HEK293T (cell line): Measurements from ENCODE around the gene CCDC7.
"Not testable (repeated sequence)": the region's sequence is repeated elsewhere in the genome, so short reads cannot be mapped to it uniquely, and the experiment has no call there.

Source experiments
- CTCF ChIA-PET: fragments of 350-600 bp; formaldehyde crosslinking; extraction: SDS; loops from one replicate; lab custom pipeline; 2021; ENCODE audit warnings: antibody characterized with exemption, inconsistent platforms; lab: Yijun Ruan, JAX
- POLR2A ChIA-PET: fragments of 350-600 bp; formaldehyde crosslinking; extraction: SDS; loops from one replicate; lab custom pipeline; 2020; ENCODE audit warnings: antibody characterized with exemption, inconsistent platforms; lab: Yijun Ruan, JAX
- DNase-seq: peaks from one replicate; pipeline ENCODE4 v3.0.0; 2012; ENCODE audit warnings: mixed read lengths; ENCODE audit errors: extremely low spot score
- ARNT ChIP-seq: fragments of 450-650 bp; IDR thresholded peaks from 2 replicates; pipeline ENCODE4 v1.6.1; 2017; ENCODE audit warnings: mild to moderate bottlenecking
- BHLHE40 ChIP-seq: fragments of 450-650 bp; IDR thresholded peaks from 2 replicates; pipeline ENCODE4 v1.6.1; 2016; ENCODE audit warnings: mild to moderate bottlenecking, moderate library complexity, borderline replicate concordance
- CTBP1 ChIP-seq: fragments of 450-650 bp; IDR thresholded peaks from 2 replicates; pipeline ENCODE4 v1.6.1; 2016; ENCODE audit warnings: borderline replicate concordance
- ELF4 ChIP-seq: fragments of 450-650 bp; IDR thresholded peaks from 2 replicates; pipeline ENCODE4 v1.6.1; 2017; ENCODE audit warnings: antibody characterized with exemption
- FOXA1 ChIP-seq: fragments of 450-650 bp; IDR thresholded peaks from 2 replicates; pipeline ENCODE4 v1.6.1; 2016; ENCODE audit warnings: mild to moderate bottlenecking
- FOXK2 ChIP-seq: fragments of 450-650 bp; IDR thresholded peaks from 2 replicates; pipeline ENCODE4 v1.6.1; 2016; ENCODE audit warnings: mild to moderate bottlenecking
- FOXM1 ChIP-seq: fragments of 450-650 bp; IDR thresholded peaks from 2 replicates; pipeline ENCODE4 v1.6.1; 2017; ENCODE audit warnings: mild to moderate bottlenecking, borderline replicate concordance
- HDGF ChIP-seq: fragments of 450-650 bp; IDR thresholded peaks from 2 replicates; pipeline ENCODE4 v1.6.1; 2017; ENCODE audit warnings: antibody characterized with exemption, borderline replicate concordance
- L3MBTL2 ChIP-seq: fragments of 450-650 bp; conservative IDR thresholded peaks from 2 replicates; pipeline ENCODE4 v1.6.1; 2016; ENCODE audit warnings: mild to moderate bottlenecking
- LEF1 ChIP-seq: fragments of 450-650 bp; IDR thresholded peaks from 2 replicates; pipeline ENCODE4 v1.6.1; 2017; ENCODE audit warnings: mild to moderate bottlenecking, borderline replicate concordance
- NFRKB ChIP-seq: fragments of 450-650 bp; IDR thresholded peaks from 2 replicates; pipeline ENCODE4 v1.6.1; 2016; ENCODE audit warnings: mild to moderate bottlenecking, moderate library complexity
- PKNOX1 ChIP-seq: fragments of 450-650 bp; IDR thresholded peaks from 2 replicates; pipeline ENCODE4 v1.6.1; 2016
- SP1 ChIP-seq: fragments of 450-650 bp; IDR thresholded peaks from 2 replicates; pipeline ENCODE4 v1.6.1; 2017
- SUZ12 ChIP-seq: fragments of 450-650 bp; IDR thresholded peaks from 2 replicates; pipeline ENCODE4 v1.6.1; 2016; ENCODE audit warnings: mild to moderate bottlenecking
- TARDBP ChIP-seq: fragments of 450-650 bp; IDR thresholded peaks from 2 replicates; pipeline ENCODE4 v1.6.1; 2016
- ZNF384 ChIP-seq: fragments of 450-650 bp; IDR thresholded peaks from 2 replicates; pipeline ENCODE4 v1.6.1; 2016

The CCDC7 gene

GRCh38 chr10:32622409-32622808 is 176.5 kb downstream of the CCDC7 start:
- ChIA-PET POLR2A (no interaction called here), CTCF (no interaction called here)
- no peak for TF ChIP-seq TARDBP
- no peak for TF ChIP-seq SP1
- no peak for TF ChIP-seq ZNF384
- TF ChIP-seq L3MBTL2 = no peak
- TF ChIP-seq BHLHE40 = no peak
- no peak for TF ChIP-seq ARNT
- TF ChIP-seq FOXA1 = no peak
- TF ChIP-seq NFRKB = no peak
- TF ChIP-seq ELF4 = no peak
- TF ChIP-seq LEF1 = no peak
- TF ChIP-seq SUZ12 = no peak
- no peak for TF ChIP-seq PKNOX1
- TF ChIP-seq HDGF = no peak
- TF ChIP-seq FOXK2 = no peak
- no peak for TF ChIP-seq FOXM1
- TF ChIP-seq CTBP1 = no peak
- DNase-seq = no peak

GRCh38 chr10:32627183-32627582 is 181.2 kb downstream of the CCDC7 start:
- no peak for TF ChIP-seq FOXM1
- POLR2A ChIA-PET = no interaction called here
- CTCF ChIA-PET = no interaction called here
- no peak for DNase-seq

- no peak for DNase-seq
- POLR2A ChIA-PET = no interaction called here
- TF ChIP-seq SP1 = no peak
- TF ChIP-seq L3MBTL2 = no peak
- CTCF ChIA-PET = no interaction called here
These were observed 184.0 kb downstream of the CCDC7 start for GRCh38 chr10:32629910-32630309.

GRCh38 chr10:32646535-32646934 is 200.6 kb downstream of the CCDC7 start:
- TF ChIP-seq LEF1 (no peak), ELF4 (no peak), TARDBP (no peak), FOXK2 (no peak), ARNT (no peak), BHLHE40 (no peak), CTBP1 (no peak), FOXA1 (no peak), HDGF (no peak), SUZ12 (no peak), NFRKB (no peak)
- CTCF ChIA-PET = no interaction called here
- DNase-seq = no peak
- POLR2A ChIA-PET = no interaction called here

GRCh38 chr10:32650246-32650655 is 204.3 kb downstream of the CCDC7 start:
- DNase-seq = no peak
- TF ChIP-seq ZNF384 = no peak
- ChIA-PET CTCF (no interaction called here), POLR2A (no interaction called here)

- POLR2A ChIA-PET, CTCF ChIA-PET, DNase-seq: not testable (repeated sequence)
These were observed 211.5 kb downstream of the CCDC7 start for GRCh38 chr10:32657430-32657829.

- CTCF ChIA-PET = no interaction called here
- TF ChIP-seq ZNF384 (no peak), PKNOX1 (no peak)
- POLR2A ChIA-PET = no interaction called here
- no peak for DNase-seq
These were observed 215.4 kb downstream of the CCDC7 start for GRCh38 chr10:32661346-32661745.

GRCh38 chr10:32680803-32681557 is 235.0 kb downstream of the CCDC7 start:
- DNase-seq = no peak
- POLR2A ChIA-PET = no interaction called here
- TF ChIP-seq TARDBP (no peak), FOXA1 (no peak), SUZ12 (no peak), LEF1 (no peak), ELF4 (no peak)
- CTCF ChIA-PET = no interaction called here

- POLR2A ChIA-PET = no interaction called here
- TF ChIP-seq HDGF = no peak
- TF ChIP-seq TARDBP = no peak
- no peak for TF ChIP-seq ARNT
- TF ChIP-seq SUZ12 = no peak
- no peak for TF ChIP-seq FOXM1
- TF ChIP-seq FOXA1 = no peak
- TF ChIP-seq CTBP1 = no peak
- no peak for TF ChIP-seq NFRKB
- no peak for TF ChIP-seq PKNOX1
- TF ChIP-seq L3MBTL2 = no peak
- no peak for TF ChIP-seq FOXK2
- TF ChIP-seq ELF4 = no peak
- no peak for TF ChIP-seq ZNF384
- TF ChIP-seq BHLHE40 = no peak
- no peak for TF ChIP-seq LEF1
- CTCF ChIA-PET = no interaction called here
- no peak for DNase-seq
These were observed 238.4 kb downstream of the CCDC7 start for GRCh38 chr10:32684291-32684690.
